AG09309 (cell line): ENCODE results near the gene ALDH1A1.

Experiments
- DNase-seq: peaks from one replicate; pipeline ENCODE4 v3.0.0-alpha.2; 2010; ENCODE audit warnings: low read depth
- H3K4me3 ChIP-seq: 2 replicates; pipeline ENCODE4 v1.5.1; 2011; ENCODE audit warnings: mild to moderate bottlenecking, low read depth, low read length, moderate library complexity; ENCODE audit not compliant: control insufficient read depth
- CTCF ChIP-seq: IDR thresholded peaks from 2 replicates; pipeline ENCODE4 v1.5.1; 2011; ENCODE audit warnings: mild to moderate bottlenecking, low read depth, low read length, inconsistent platforms; ENCODE audit not compliant: insufficient read depth, control insufficient read depth; ENCODE audit errors: missing control alignments

Gene ALDH1A1

GRCh38 chr9:72971411-72971810, 18.6 kb upstream of the ALDH1A1 start:
- no peak overlapping the region for H3K4me3 ChIP-seq
- no peak for TF ChIP-seq CTCF
- DNase-seq = no peak

- DNase-seq = no peak
- peak; percentile 22 for TF ChIP-seq CTCF
Measured at GRCh38 chr9:72960446-72960845, 7.6 kb upstream of the ALDH1A1 start.

GRCh38 chr9:72958485-72959281, 5.8 kb upstream of the ALDH1A1 start:
- TF ChIP-seq CTCF = no peak
- DNase-seq = no peak
- no peak overlapping the region for H3K4me3 ChIP-seq

More at GRCh38 chr9:72960446-72960845, 7.6 kb upstream of the ALDH1A1 start:
- no peak overlapping the region for H3K4me3 ChIP-seq

DNA sequence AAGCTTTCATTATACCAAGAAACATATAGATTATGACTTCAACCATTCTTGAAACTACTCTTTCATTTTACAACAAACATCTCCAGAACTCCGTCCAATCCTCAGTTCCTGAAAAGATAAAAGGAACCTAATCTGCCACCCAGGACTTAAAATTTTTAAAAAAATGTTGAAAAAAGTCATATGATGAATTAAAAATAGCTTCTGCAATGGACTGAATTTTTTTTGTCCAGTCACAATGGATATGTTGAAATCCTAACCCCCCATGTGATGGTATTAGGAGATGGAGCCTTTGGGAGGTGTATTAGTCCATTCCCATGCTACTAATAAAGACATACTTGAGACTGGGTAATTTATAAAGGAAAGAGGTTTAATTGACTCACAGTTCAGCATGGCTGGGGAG, 2.7 kb upstream of the ALDH1A1 start:
- no peak for TF ChIP-seq CTCF
- no peak overlapping the region for H3K4me3 ChIP-seq
- no peak for DNase-seq

- DNase-seq = no peak
- H3K4me3 ChIP-seq = no peak overlapping the region
- no peak for TF ChIP-seq CTCF
Measured at GRCh38 chr9:72955126-72955455, 2.2 kb upstream of the ALDH1A1 start.

- peak; percentile 48 for DNase-seq
- TF ChIP-seq CTCF = no peak
- H3K4me3 ChIP-seq = no peak overlapping the region
Measured at GRCh38 chr9:72954431-72955125, 1.7 kb upstream of the ALDH1A1 start.
